DMS114 treated with DMSO at 0.1 percent for 48 hours (cell line): Measurements from ENCODE around the gene RPS23.
A peak's percentile ranks its signal among the peaks of the same experiment; 100 is the strongest.

Source experiments
- DNase-seq: peaks from one replicate; lab custom pipeline; 2025; ENCODE audit not compliant: unreplicated experiment; lab: John Stamatoyannopoulos, UW

The RPS23 gene

DNA sequence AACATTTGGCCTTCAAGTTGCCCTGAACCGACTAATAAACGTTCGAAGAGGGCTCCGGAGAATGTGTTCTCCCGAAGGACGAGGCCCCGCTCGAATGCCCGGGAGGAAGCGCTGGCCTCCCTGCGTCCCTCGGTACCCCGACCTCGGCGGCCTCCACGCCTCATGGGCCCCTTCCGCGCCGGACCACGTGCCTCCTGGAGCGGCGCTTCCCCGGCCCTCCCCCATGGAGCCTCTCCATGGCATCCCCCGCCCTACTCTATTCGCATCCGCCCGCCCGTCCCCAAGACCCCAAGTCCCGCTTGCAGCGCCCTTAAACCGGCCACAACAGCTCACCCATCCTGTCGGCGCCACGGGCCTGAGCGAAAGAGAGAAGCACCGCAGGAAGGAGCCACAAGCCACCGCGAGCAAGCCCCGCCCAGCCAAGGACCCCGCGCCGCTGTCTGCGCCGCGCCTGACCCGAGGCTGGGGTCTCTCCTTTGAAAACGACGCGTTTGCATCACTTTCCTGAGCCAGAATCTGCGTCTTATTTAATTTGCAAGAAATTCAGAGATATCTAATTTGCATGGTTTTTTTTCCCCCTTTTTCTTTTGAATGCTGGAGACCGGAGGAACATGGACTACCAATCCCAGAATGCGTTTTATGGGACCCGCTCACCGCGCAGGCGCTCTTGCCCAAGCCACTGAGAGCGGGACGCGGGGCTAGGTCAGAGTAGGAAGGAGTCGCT, at the start of gene RPS23:
Gene RPS23 (minus strand): TSS at position 368 of the 724 bp plus-strand sequence. CDS start 31 bp downstream, at position 337.
- DNase-seq = peak; percentile 87

DNA sequence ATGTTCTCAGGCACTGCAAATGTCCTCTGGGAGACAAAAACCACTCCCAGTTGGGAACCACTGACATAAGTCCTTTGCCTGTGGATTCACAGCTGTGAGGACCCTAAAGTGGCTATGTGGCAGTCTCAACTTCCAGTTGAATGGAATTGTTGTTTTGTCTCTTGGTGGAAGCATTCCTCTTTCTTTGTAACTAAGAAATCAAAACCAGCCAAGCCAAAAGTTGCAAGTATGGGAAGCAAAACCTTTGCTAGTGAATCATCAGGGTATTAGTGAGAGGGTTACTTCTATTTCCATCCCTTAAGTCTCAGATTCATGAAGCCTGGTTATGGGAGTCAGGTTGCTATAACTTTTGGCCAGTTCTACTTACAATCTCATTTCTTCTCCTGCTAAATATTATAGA, 49.8 kb upstream of the RPS23 start:
- no peak for DNase-seq

DNA sequence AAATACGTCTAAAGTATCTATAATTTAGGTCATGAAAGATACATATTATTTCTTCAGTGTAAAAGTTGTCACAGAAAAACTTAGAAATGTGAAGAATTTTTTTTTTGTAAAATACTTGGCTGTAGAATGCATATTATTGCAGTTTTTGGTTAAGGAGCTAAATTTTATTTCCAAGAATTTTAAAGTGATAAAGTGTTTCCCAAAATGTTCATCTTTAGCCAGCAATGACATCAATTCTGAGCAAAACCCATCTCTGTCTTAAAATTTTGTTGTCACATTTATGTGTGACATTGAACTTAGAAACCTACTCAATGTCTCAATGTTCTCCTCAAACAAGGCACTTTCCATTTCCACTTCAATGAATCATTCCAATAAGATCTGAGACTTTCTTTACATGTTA, 47.8 kb upstream of the RPS23 start:
- DNase-seq = no peak

DNA sequence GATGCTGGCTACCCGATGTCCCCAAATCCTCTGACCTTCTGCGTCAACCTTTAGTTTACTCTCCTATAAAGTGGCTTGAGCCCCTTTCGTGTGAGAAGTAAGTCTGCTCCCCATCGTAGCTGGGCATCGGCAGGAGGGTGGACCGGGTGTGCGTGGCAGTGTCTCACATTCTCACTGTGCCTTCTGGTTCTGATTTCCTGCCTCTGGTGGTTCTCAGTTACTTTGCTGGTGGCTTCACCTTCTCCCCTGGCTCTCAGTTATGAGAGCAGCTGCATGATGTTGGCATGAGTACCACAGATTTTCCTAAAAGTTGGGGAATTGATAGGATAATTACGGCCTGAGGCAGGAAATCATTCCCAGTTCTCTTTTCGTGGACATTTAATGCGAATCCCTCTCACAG, 47.0 kb upstream of the RPS23 start:
- no peak for DNase-seq

DNA sequence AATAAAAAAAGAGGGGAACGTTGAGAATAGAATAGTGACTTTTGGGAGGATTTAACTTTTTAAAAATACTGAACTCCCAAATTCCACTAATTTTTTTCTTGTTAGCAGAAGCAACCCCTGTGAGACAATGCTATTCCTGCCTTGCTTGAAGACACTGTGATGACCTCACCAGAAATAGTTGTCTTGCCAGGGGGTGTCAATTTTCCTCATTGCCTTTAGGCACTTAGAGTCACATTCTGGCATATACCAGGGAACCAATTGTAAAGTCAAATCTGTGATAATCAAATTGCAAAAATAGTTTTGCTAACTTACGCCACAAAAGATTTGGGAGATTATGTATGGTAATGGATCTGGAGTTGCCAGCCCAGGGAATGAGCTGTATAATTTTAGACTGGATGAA, 42.8 kb upstream of the RPS23 start:
- no peak for DNase-seq

DNA sequence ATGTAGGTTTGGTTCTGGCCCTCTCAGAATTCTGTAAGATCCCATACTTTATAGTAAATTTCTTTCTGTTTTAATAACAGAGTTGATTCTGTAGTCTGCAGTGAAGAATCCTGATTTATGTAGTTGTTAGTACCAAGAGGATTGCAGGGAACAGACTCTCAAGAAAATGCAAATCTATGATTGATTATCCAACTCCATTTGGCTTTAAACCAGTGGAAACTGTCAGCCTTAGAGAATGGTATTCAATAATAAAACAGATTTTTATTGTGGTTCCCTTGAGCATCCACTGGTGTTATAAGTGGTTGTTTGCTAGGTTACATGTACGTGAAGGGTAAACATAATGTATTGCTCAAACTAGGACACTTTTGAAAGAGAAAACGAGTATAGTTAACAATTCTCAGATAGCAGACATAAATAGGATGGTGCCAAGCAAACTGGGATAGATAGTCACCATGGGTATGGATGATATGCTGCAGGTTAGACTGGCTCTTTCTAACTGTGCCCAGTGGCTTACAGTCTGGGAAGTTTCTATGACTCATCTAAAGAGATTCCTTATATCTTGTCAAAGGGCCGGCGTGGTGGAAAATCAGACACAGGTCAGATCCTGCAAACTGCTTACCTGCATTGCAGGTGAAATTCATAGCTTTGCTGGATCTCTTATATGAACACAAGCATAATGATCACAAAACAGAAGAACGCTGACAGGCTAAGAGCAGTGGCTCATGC, 41.7 kb upstream of the RPS23 start:
- no peak for DNase-seq

DNA sequence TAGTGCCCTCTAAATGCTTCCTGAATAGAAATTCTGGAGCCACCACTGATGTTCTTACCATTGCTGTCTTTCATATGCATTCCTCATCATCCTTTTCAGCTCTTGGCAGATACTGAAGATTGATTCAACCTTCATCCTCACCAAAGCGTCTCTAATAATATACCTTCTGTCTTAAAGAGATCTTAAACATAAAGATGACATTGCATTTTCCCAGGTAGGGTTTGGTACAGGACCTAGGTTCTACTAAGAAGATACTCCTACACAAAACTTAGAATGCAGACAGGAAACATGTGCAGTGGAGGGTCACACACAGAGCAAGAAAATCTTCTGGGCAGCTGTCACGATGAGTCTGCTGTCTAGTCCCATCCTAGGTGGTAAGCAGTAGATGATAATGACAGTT, 41.0 kb upstream of the RPS23 start:
- no peak for DNase-seq

DNA sequence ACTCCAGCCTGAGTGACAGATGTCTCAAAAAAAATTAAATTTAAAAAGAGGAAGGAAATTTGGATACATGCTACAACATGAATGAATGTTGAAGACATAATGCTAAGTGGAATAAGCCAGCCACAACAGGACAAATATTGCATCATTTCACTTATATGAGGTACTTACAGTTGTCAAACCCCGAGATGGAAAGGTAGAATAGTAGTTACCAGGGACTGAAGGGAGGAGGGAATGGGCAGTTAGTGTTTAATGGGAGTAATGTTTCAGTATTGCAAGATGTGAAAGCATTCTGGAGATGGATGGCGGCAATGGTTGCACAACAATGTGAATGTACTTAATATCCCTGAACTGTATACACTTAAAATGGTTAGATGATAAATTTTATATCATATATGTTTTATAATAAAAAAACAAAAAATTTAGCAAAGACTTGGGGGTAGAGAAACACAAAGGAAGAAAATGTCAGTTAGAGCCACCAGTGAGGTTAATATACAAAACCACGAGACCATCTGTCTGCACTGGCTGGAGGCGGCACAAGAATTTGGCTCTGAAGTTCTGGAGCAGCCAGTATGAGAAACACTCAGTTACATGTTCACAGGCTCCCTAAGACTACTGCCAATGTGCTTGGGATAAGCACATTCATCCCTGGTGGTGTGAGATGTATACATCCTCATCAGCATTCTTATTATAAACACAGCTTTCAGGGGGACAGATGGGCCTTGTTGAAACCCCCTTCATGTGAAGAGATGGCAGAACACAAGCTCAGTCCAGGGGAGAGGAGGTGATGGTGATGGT, 37.0 kb upstream of the RPS23 start:
- DNase-seq = no peak

DNA sequence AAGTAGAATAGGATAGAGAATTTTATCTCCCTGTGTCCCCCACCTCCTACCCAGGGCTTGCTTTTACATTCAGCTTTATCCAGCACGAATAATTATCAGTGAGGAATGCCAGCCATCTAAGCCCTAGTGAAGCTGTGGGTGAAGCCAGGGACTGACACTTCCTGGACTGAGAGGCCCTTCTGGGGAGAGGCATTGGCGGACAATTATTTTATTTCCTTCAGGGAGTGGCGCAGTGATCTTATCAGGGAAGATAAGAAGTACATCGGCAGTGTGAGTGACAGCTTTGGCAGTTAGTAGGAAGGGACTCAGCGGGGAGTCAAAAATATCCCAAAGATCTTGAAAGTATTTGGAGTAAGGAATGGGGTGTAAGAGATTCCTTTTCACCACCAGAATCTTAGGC, 34.9 kb upstream of the RPS23 start:
- DNase-seq = no peak

DNA sequence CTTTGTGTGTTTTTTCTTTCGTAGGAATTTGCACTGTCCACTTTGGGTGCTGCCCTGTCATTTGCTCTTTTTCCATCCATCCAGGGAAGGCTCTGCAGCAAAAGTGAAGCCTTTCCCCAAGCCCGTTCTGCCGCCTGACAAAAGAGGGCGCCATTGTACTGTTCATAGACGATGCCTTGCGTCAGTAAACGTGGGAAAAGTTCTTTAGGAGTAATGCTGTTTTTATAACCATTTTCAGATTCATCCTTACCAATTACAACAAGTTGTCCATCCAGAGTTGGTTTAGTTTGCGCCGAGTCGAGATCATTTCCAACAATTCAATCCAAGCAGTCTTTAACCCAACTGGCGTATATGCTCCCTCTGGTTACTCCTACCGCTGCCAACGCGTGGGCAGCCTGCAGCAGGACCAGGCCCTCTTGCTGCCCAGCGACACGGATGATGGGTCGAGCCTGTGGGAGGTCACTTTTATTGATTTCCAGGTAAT, 34.3 kb upstream of the RPS23 start:
- peak; percentile 36 for DNase-seq

DNA sequence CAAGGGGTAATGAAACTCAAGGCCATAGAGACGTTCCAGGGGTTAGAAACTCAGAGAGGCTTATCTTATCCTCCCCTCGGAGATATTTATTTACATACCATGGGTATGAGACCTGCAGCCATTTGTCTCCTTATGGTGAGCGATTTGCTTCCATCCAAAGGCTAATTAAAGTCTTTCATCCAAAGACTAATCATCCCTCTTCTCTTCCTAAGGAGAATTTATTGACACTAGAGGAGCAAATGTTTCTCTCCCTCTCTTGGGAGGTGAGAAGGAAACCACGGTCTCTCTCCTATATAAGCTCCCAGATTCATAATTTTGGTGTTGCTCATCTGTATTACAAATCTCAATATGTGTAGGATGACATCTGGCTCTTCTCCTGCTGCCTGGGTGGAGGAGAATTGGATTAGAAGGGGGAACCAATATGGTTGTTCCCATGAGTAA, 31.0 kb upstream of the RPS23 start:
- DNase-seq = no peak

DNA sequence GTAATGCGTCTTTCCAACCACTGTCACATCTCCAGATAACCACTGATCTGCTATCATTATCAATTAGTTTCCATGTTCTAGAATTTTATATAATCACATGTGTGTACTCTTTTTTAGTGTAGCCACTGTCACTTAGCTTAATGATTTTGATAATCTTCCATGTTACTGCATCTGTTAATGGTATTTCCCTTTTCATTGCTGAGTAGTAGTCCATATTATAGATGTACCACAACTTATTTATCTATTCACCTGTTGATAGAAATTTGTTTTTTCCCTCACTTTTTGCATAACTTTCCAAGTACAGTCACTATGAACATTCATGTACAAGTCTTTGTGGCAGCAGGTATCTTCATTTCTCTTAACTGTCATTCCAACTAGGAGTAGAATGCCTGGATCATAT, 30.3 kb upstream of the RPS23 start:
- DNase-seq = no peak

DNA sequence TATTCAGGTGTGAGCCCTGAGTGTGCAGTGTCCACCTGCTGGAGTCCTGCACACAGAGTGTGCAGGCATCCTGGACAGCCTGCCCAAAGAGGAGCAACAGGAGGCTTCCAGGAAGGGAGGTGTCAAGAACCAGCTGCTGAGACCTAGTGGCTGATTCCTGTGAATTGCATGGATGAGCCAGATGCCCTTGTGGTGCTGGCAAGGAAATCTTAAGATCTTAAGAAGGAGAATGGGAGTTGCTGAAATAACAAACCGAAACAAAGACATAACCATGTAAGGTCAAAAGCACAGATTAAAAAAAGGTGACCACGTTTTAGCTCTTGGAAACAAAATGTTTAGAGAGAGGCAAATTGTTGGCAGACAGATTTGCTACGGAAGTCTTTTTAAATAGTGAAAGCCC, 29.3 kb upstream of the RPS23 start:
- no peak for DNase-seq

DNA sequence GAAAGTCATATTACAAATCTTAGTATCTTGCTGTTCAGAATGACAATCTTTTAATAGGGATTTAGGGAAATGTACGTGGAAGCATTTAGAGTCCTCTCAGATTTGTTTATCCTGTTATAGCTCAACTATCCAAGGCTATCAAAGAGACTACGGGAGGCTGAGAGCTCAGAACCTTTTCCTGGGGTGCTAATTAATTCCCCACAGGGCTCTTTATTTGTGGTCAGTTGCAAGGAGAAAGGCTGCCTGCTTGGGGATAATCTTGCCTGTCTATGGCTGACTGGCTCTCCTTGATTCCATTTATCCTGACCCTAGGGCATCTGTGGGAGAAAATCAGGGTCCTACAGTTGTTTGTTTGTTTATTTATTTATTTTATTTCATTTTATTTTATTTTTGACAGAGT, 28.0 kb upstream of the RPS23 start:
- DNase-seq = no peak

DNA sequence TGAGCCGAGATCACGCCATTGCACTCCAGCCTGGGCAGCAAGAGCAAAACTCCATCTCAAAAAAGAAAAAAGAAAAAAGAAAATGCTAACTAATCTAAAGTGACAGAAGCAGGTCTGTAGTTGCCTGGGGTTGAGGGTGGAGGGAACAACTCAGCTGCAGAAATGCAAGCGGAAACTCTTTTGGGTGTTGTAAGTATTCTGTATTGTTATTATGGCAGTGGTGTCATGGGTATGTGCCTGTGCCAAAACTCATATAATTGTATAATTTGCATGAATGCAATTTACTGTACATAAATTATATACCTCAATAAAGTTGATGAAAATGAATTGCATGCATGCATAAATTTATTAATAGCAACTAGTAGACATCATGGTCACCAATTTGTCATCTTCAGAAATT, 23.0 kb upstream of the RPS23 start:
- DNase-seq = no peak

DNA sequence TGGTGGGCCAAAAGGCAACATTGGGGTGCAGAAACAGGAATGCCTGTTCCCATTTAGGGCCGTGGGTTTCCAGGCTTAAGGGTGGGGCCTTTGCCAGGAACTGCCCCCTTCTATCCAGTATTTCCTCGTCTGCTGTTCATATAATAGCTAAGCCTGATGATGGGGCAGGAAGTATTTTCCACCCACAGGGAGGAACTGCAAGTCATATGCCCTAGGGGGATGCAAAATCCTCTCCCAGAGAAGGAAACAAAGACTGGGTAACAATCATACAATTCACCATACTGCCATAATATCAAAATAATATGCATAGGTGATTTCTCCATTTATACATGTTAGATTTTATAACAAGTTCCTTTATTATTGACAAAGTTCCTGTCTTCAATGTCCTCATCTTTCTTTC, 20.5 kb upstream of the RPS23 start:
- no peak for DNase-seq

DNA sequence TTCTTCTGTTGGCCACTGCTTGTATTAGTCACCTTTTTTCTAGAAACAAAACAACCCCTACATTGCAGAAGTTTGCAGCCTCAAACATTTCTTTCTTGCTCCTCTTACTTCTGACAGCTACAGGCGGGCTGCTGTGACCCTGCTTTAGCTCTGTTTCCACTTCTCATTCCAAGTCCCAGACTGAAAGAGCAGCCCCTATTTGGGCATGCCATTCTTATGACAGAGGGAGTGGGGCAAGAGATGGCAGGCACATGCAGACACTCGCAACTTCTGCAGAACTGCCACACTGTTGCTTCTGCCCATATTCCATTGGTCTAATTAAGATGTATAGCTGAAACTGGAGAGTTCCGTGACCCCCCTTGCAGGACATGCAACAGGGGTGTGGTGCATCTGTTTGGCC, 19.6 kb upstream of the RPS23 start:
- no peak for DNase-seq

DNA sequence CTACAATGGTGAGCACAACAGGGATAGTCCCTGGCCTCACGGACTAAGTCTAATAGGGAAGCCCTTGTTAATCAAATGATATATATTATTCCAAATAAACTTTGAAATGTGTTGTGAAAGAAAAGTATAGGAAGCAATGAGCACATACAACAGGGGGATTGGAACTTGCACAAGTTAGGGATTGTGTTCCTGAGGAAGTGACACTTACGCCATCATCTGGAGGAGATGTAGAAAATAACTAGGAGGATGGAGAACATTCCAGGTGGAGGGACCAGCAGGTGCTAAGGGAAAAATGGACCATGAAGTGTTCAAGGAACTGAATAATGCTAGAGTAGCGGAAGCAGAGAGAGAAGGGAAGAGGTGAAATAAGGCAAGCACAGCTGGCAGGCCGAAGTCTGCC, 18.8 kb upstream of the RPS23 start:
- DNase-seq = no peak

DNA sequence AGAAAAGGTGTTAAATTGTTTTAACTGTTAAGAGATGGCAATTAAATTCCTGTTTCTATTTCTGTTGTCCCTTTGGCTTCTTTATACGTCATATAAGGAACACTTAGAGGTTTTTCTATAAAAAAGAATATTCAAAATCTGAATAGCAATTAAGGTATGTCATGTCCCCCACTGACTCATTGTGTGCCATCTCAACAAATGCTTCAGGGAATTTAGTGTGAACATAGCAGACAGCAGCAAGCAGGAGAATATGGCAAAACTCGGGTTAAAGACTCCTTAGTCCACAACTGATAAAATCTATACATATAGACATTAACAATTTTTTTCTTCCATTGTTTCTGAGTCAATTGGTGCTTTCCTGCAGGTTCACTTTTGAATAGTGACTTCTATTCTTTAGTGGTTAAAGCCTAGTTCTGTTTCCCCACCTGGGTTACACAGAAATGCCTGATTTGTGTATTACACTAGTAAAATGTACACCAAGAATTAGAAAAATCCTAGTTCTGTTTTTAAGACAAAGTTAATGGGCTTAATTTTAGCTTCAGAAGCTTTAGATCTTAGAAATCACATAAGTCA, 17.9 kb upstream of the RPS23 start:
- no peak for DNase-seq

DNA sequence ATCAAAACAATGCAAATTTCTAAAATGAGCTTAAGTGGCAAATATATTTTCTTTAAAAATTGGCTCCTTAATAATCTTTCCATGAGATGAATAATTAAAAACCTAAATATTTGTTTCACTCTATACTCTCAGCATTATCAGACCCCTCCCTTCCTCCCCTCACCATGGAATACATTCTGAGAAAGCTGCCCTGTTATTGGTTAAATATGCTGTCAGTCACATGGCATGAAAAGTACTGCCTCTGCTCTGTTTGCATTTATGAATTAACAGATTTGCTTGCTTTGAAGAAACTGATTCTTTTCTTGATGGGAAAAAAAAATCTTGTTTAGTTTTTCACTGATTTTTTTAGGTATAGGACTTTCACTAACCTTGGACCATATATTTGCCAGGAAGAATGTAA, 17.0 kb upstream of the RPS23 start:
- no peak for DNase-seq

DNA sequence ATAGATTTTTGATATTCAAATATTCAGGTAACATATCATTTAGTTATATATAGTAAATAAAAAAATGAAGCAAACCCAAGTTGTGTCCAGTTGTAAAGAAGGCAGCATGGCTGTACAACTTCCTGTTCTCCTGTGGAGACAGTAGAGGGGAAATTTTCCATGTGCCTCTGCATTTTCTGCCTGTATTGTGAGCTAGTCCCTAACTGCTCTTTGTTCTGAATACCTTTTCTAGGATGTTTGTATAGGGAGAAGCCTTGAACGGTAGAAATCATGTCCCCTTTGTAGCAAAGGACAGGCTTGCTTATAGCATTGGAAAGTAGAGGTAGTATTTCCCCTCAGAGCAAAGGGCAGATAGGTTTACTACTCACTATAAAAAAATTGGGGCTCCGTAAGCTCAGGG, 13.3 kb upstream of the RPS23 start:
- no peak for DNase-seq
